Liver (tissue), 9 donors: Measurements from ENCODE around the gene INPPL1. TPM values are rescaled to one million over a fixed set of nuclear protein-coding genes. Genes with fewer than 3 reads are reported as not detected.

Experiments used
- DNase-seq: peaks from one replicate; pipeline ENCODE4 v3.0.0-alpha.2; 2017; ENCODE audit warnings: low spot score
- H3K27ac ChIP-seq, 2 donors: one replicate each; pipeline ENCODE4 v1.7.0; 2013; ENCODE audit warnings: inconsistent platforms in 2 of 2, low read length in 2 of 2, control low read depth in 1 of 2, low read depth in 1 of 2, mild to moderate bottlenecking in 1 of 2
- H3K27me3 ChIP-seq, 4 donors: one replicate each; pipeline versions ENCODE4 v1.6.1 to v1.7.0; 2013; ENCODE audit warnings: low read length in 3 of 4, inconsistent platforms in 1 of 4, mild to moderate bottlenecking in 1 of 4, moderate library complexity in 1 of 4; ENCODE audit not compliant: control insufficient read depth in 4 of 4, insufficient read depth in 4 of 4
- H3K36me3 ChIP-seq, 4 donors: one replicate each; pipeline versions ENCODE4 v1.6.1 to v1.7.0; 2013; ENCODE audit warnings: low read length in 3 of 4, mild to moderate bottlenecking in 3 of 4, low read depth in 1 of 4, moderate library complexity in 1 of 4; ENCODE audit not compliant: control insufficient read depth in 4 of 4, insufficient read depth in 3 of 4
- H3K4me1 ChIP-seq, 4 donors: one replicate each; pipeline versions ENCODE4 v1.6.1 to v1.7.0; 2013; ENCODE audit warnings: low read length in 3 of 4, mild to moderate bottlenecking in 3 of 4, moderate library complexity in 1 of 4; ENCODE audit not compliant: control insufficient read depth in 4 of 4, insufficient read depth in 4 of 4
- H3K4me3 ChIP-seq, 3 donors: one replicate each; pipeline versions ENCODE4 v1.6.1 to v1.7.0; 2013; ENCODE audit warnings: low read length in 3 of 3, control low read depth in 1 of 3, low read depth in 1 of 3, mild to moderate bottlenecking in 1 of 3
- H3K9ac ChIP-seq, 2 donors: one replicate each; pipeline ENCODE4 v1.7.0; 2013; ENCODE audit warnings: low read length in 2 of 2, mild to moderate bottlenecking in 2 of 2, moderate library complexity in 2 of 2, control low read depth in 1 of 2, low read depth in 1 of 2
- H3K9me3 ChIP-seq, 4 donors: one replicate each; pipeline versions ENCODE4 v1.6.1 to v1.7.0; 2013; ENCODE audit warnings: low read length in 3 of 4; ENCODE audit not compliant: control insufficient read depth in 4 of 4
- CTCF ChIP-seq: fragments of 150-350 bp; IDR thresholded peaks from 2 replicates; pipeline ENCODE4 v1.5.1; 2017; ENCODE audit warnings: improper control_type of control experiment, low read depth, low read length; ENCODE audit not compliant: missing input control
- EGR1 ChIP-seq, 2 donors: IDR thresholded peaks; 2 replicates each; pipeline ENCODE4 v1.6.1; 2016 to 2018; ENCODE audit warnings: antibody characterized with exemption in 2 of 2, low read depth in 2 of 2
- FOXA1 ChIP-seq: IDR thresholded peaks from 2 replicates; pipeline ENCODE4 v1.6.1; 2016; ENCODE audit warnings: antibody characterized with exemption
- FOXA2 ChIP-seq: IDR thresholded peaks from 2 replicates; pipeline ENCODE4 v1.6.1; 2016; ENCODE audit warnings: antibody characterized with exemption
- HNF4G ChIP-seq: IDR thresholded peaks from 2 replicates; pipeline ENCODE4 v1.6.1; 2016; ENCODE audit warnings: antibody characterized with exemption
- NR2F2 ChIP-seq: IDR thresholded peaks from 2 replicates; pipeline ENCODE4 v1.6.1; 2016; ENCODE audit warnings: antibody characterized with exemption
- RAD21 ChIP-seq, 2 donors: IDR thresholded peaks; 2 replicates each; pipeline ENCODE4 v1.6.1; 2016; ENCODE audit warnings: antibody characterized with exemption in 2 of 2, mild to moderate bottlenecking in 2 of 2
- TAF1 ChIP-seq: conservative IDR thresholded peaks from 2 replicates; pipeline ENCODE4 v1.6.1; 2016; ENCODE audit warnings: antibody characterized with exemption, mild to moderate bottlenecking
- ZBTB33 ChIP-seq: IDR thresholded peaks from 2 replicates; pipeline ENCODE4 v1.6.1; 2016; ENCODE audit warnings: antibody characterized with exemption
- WGBS: extraction: QIAGEN DNeasy Blood & Tissue Kit; methylation state at CpG from one replicate; pipeline ENCODE4 v1.1.7; 2013; 5-methylcytosine and 5-hydroxymethylcytosine counted together
- polyA plus RNA-seq, 2 donors: library from polyadenylated mRNA; stranded (reverse) in 1 of 2; unstranded in 1 of 2; fragments of 200-250 nt in 1 of 2; fragments of >200 nt in 1 of 2; fragmentation: Nextera tagmentation in 1 of 2; extraction: Ambion mirVana in 1 of 2; gene quantifications; one replicate each; pipeline versions ENCODE4 v1.2.1 to v1.2.3, GENCODE V29; 2013 to 2015
- total RNA-seq, 2 donors: library from RNA; depleted of rRNA; stranded (reverse); fragments of >200 nt; gene quantifications; one replicate each; pipeline ENCODE4 v1.2.3, GENCODE V29; 2014
- TF ChIP-seq, protein P1 (sequence below): IDR thresholded peaks from 2 replicates; pipeline ENCODE4 v1.6.1; 2016; ENCODE audit warnings: antibody characterized with exemption
- TF ChIP-seq, protein P2 (sequence below): IDR thresholded peaks from 2 replicates; pipeline ENCODE4 v1.6.1; 2016; ENCODE audit warnings: antibody characterized with exemption, mild to moderate bottlenecking
- donor health status: healthy.
- donor health status: healthy.
- donor health status: healthy.
- donor health status: healthy.
- donor health status: healthy.

Gene INPPL1
- total and polyA plus RNA-seq, 4 donors = 7.2 to 29.0 (median 17.1) TPM

DNA sequence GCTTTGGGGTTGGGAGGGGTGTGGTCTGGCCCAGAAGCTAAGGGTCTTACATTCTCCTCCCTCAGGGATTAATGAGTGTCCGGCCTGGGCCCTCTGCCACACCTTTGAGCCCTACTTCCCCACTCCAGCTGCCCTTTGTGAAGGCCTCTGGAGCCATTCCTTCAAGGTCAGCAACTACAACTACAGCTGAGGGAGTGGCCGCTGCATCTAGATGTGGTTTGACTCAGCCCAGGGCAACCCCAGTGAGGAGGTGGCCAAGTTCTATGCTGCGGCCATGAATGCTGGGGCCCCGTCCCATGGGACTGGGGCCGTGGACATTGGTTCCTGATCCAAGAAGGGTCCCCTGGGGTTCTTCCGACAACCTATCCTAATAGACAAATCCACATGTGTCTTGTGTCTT lies 46.9 kb upstream of the INPPL1 start:
- H3K4me3 ChIP-seq = no peak overlapping the region
- H3K4me1 ChIP-seq = no peaks in the 10 kb centered on the region
- no peak overlapping the region for H3K27ac ChIP-seq
- H3K9ac ChIP-seq = no peak overlapping the region
- no peaks in the 10 kb centered on the region for H3K36me3 ChIP-seq
- no peaks in the 10 kb centered on the region for H3K9me3 ChIP-seq
- TF ChIP-seq, protein P1, sequence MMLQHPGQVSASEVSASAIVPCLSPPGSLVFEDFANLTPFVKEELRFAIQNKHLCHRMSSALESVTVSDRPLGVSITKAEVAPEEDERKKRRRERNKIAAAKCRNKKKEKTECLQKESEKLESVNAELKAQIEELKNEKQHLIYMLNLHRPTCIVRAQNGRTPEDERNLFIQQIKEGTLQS = no peak
- TF ChIP-seq CTCF (no peak), FOXA1 (no peak), ZBTB33 (no peak), EGR1 (IDR thresholded peaks at IDR 0.05; ENCODE audit: low read depth in 2 of 2) (no peak), TAF1 (no peak), RAD21 (IDR thresholded peaks at IDR 0.05) (no peak), FOXA2 (no peak)
- TF ChIP-seq, protein P2, sequence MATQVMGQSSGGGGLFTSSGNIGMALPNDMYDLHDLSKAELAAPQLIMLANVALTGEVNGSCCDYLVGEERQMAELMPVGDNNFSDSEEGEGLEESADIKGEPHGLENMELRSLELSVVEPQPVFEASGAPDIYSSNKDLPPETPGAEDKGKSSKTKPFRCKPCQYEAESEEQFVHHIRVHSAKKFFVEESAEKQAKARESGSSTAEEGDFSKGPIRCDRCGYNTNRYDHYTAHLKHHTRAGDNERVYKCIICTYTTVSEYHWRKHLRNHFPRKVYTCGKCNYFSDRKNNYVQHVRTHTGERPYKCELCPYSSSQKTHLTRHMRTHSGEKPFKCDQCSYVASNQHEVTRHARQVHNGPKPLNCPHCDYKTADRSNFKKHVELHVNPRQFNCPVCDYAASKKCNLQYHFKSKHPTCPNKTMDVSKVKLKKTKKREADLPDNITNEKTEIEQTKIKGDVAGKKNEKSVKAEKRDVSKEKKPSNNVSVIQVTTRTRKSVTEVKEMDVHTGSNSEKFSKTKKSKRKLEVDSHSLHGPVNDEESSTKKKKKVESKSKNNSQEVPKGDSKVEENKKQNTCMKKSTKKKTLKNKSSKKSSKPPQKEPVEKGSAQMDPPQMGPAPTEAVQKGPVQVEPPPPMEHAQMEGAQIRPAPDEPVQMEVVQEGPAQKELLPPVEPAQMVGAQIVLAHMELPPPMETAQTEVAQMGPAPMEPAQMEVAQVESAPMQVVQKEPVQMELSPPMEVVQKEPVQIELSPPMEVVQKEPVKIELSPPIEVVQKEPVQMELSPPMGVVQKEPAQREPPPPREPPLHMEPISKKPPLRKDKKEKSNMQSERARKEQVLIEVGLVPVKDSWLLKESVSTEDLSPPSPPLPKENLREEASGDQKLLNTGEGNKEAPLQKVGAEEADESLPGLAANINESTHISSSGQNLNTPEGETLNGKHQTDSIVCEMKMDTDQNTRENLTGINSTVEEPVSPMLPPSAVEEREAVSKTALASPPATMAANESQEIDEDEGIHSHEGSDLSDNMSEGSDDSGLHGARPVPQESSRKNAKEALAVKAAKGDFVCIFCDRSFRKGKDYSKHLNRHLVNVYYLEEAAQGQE = no peak
- H3K27me3 ChIP-seq = no peaks in the 10 kb centered on the region
- WGBS = 93% methylated on average over 6 of the region's 6 CpGs
- DNase-seq = no peak

DNA sequence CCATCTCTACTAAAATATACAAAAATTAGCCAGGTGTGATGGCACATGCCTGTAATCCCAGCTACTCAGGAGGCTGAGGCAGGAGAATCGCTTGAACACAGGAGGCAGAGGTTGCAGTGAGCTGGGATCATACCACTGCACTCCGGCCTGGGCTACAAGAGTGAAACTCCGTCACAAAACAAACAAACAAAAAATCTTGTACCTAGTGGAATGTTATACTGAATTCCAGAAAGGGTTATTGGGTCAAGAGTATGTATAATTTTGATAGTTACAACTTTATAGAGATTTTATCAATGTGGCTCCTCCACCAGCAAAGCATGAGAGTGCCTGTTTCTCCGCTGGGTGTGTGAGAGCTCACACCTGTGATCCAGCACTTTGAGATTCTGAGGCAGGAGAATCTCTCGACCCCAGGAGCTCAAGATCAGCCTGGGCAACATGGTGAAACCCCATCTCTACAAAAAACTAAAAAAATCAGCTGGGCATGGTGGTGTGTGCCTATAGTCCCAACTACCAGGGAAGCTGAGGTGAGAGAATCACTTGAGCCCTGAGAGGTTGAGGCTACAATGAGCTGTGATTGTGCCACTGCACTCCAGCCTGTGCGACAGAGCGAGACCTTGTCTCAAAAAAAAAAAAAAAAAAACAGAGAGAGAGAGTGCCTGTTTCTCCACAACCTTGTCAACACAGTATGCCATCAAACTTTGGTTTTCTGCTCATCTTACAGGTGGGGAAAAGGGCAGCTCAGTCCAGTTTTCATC lies 45.3 kb upstream of the INPPL1 start:
- H3K9me3 ChIP-seq = no peaks in the 10 kb centered on the region
- H3K9ac ChIP-seq = no peak overlapping the region
- WGBS = 78% methylated on average over 7 of the region's 7 CpGs
- no peaks in the 10 kb centered on the region for H3K36me3 ChIP-seq
- TF ChIP-seq HNF4G (no peak), CTCF (no peak), FOXA2 (no peak), TAF1 (no peak), NR2F2 (no peak)
- H3K4me1 ChIP-seq = no peaks in the 10 kb centered on the region
- no peak overlapping the region for H3K27ac ChIP-seq
- no peak for DNase-seq
- no peaks in the 10 kb centered on the region for H3K27me3 ChIP-seq
- no peak overlapping the region for H3K4me3 ChIP-seq
